Liver (tissue), 3 donors: ENCODE measurements around the gene PALMD.

Experiments used
- ATF3 ChIP-seq: IDR thresholded peaks from 2 replicates; pipeline ENCODE4 v1.6.1; 2016; ENCODE audit warnings: antibody characterized with exemption
- CTCF ChIP-seq: fragments of 150-350 bp; IDR thresholded peaks from 2 replicates; pipeline ENCODE4 v1.5.1; 2017; ENCODE audit warnings: improper control_type of control experiment, low read depth, low read length; ENCODE audit not compliant: missing input control
- FOXA1 ChIP-seq: IDR thresholded peaks from 2 replicates; pipeline ENCODE4 v1.6.1; 2016; ENCODE audit warnings: antibody characterized with exemption
- GABPA ChIP-seq, 2 donors: IDR thresholded peaks in 1 of 2; conservative IDR thresholded peaks in 1 of 2; 2 replicates each; pipeline ENCODE4 v1.6.1; 2016; ENCODE audit warnings: antibody characterized with exemption in 2 of 2, mild to moderate bottlenecking in 1 of 2, moderate library complexity in 1 of 2
- MAX ChIP-seq: IDR thresholded peaks from 2 replicates; pipeline ENCODE4 v1.6.1; 2016; ENCODE audit warnings: antibody characterized with exemption
- RAD21 ChIP-seq, 2 donors: IDR thresholded peaks; 2 replicates each; pipeline ENCODE4 v1.6.1; 2016; ENCODE audit warnings: antibody characterized with exemption in 2 of 2, mild to moderate bottlenecking in 2 of 2
- REST ChIP-seq: IDR thresholded peaks from 2 replicates; pipeline ENCODE4 v1.6.1; 2016; ENCODE audit warnings: antibody characterized with exemption, mild to moderate bottlenecking
- TAF1 ChIP-seq: conservative IDR thresholded peaks from 2 replicates; pipeline ENCODE4 v1.6.1; 2016; ENCODE audit warnings: antibody characterized with exemption, mild to moderate bottlenecking
- YY1 ChIP-seq: IDR thresholded peaks from 2 replicates; pipeline ENCODE4 v1.6.1; 2016; ENCODE audit warnings: antibody characterized with exemption, mild to moderate bottlenecking
- ZBTB33 ChIP-seq: IDR thresholded peaks from 2 replicates; pipeline ENCODE4 v1.6.1; 2016; ENCODE audit warnings: antibody characterized with exemption
- donor health status: healthy.
- donor health status: healthy.

- no peak for TF ChIP-seq RAD21 (IDR thresholded peaks at IDR 0.05)
- TF ChIP-seq CTCF = no peak
- TF ChIP-seq TAF1 = no peak
- TF ChIP-seq GABPA (IDR thresholded peaks at IDR 0.05 in 1 of 2, conservative IDR thresholded peaks at IDR 0.05 in 1 of 2) = no peak
- TF ChIP-seq REST = no peak
- no peak for TF ChIP-seq ATF3
- no peak for TF ChIP-seq FOXA1
- TF ChIP-seq YY1 = no peak
- no peak for TF ChIP-seq ZBTB33
- TF ChIP-seq MAX = no peak
These were observed 45.3 kb downstream of the PALMD start for GRCh38 chr1:99691175-99691574.
